Superior temporal gyrus (tissue), 1 donor: ENCODE measurements around the gene CTNNA3.
"Not testable (repeated sequence)": the region's sequence is repeated elsewhere in the genome, so short reads cannot be mapped to it uniquely, and the experiment has no call there.

ENCODE experiments used
- DNase-seq: peaks from one replicate; pipeline ENCODE4 v3.0.0-alpha.2; 2016; ENCODE audit errors: extremely low spot score

Gene CTNNA3

GRCh38 chr10:67246066-67246555 lies 449.9 kb downstream of the CTNNA3 start:
- DNase-seq, result peak; percentile 20

- DNase-seq, result no peak
Observed at GRCh38 chr10:67242528-67242927, 453.5 kb downstream of the CTNNA3 start.

GRCh38 chr10:67241451-67241850 lies 454.5 kb downstream of the CTNNA3 start:
- DNase-seq, result no peak

- DNase-seq, result no peak
Observed at GRCh38 chr10:67239864-67240497, 456.0 kb downstream of the CTNNA3 start.

GRCh38 chr10:67230680-67231500 lies 465.1 kb downstream of the CTNNA3 start:
- DNase-seq, result not testable (repeated sequence)

- DNase-seq, result no peak
Observed at GRCh38 chr10:67225226-67225625, 470.8 kb downstream of the CTNNA3 start.

GRCh38 chr10:67224553-67224952 lies 471.4 kb downstream of the CTNNA3 start:
- no peak for DNase-seq

- DNase-seq, result no peak
Observed at GRCh38 chr10:67222934-67223333, 473.1 kb downstream of the CTNNA3 start.

- DNase-seq, result no peak
Observed at GRCh38 chr10:67221939-67222494, 474.0 kb downstream of the CTNNA3 start.

GRCh38 chr10:67211680-67212079 lies 484.3 kb downstream of the CTNNA3 start:
- DNase-seq, result no peak

GRCh38 chr10:67207923-67208322 lies 488.1 kb downstream of the CTNNA3 start:
- not testable (repeated sequence) for DNase-seq

- DNase-seq, result no peak
Observed at GRCh38 chr10:67200913-67201564, 495.0 kb downstream of the CTNNA3 start.

- DNase-seq, result peak; percentile 65
Observed at GRCh38 chr10:67175354-67175753, 520.6 kb downstream of the CTNNA3 start.

GRCh38 chr10:67173787-67174186 lies 522.2 kb downstream of the CTNNA3 start:
- no peak for DNase-seq

GRCh38 chr10:67171970-67172369 lies 524.0 kb downstream of the CTNNA3 start:
- DNase-seq, result no peak

- no peak for DNase-seq
Observed at GRCh38 chr10:67156239-67156638, 539.8 kb downstream of the CTNNA3 start.

GRCh38 chr10:67151471-67151870 lies 544.5 kb downstream of the CTNNA3 start:
- peak; percentile 56 for DNase-seq

GRCh38 chr10:67144530-67144929 lies 551.5 kb downstream of the CTNNA3 start:
- no peak for DNase-seq

- DNase-seq, result no peak
Observed at GRCh38 chr10:67141300-67141699, 554.7 kb downstream of the CTNNA3 start.

- no peak for DNase-seq
Observed at GRCh38 chr10:67140641-67141040, 555.4 kb downstream of the CTNNA3 start.

- DNase-seq, result no peak
Observed at GRCh38 chr10:67127441-67127840, 568.6 kb downstream of the CTNNA3 start.

GRCh38 chr10:67119651-67120050 lies 576.3 kb downstream of the CTNNA3 start:
- DNase-seq, result peak; percentile 29
